OCI-LY7 (cell line): ENCODE measurements around the gene TSHZ2.

Experiments used
- CTCF ChIP-seq: fragments of 200-600 bp; sonication (generic); conservative IDR thresholded peaks from 2 replicates; pipeline ENCODE4 v1.5.1; 2014; ENCODE audit warnings: mild to moderate bottlenecking, antibody characterized with exemption, low read length, moderate library complexity, mixed read lengths
- EZH2phosphoT487 ChIP-seq: fragments of 200-600 bp; sonication (generic); IDR thresholded peaks from 2 replicates; pipeline ENCODE4 v1.6.1; 2018; ENCODE audit warnings: low read depth, borderline replicate concordance, mild to moderate bottlenecking, mixed run types, antibody characterized with exemption, low read length, moderate library complexity, mixed read lengths

GRCh38 chr20:53342429-53342828, 370.3 kb downstream of the TSHZ2 start:
- TF ChIP-seq CTCF (no peak), EZH2phosphoT487 (no peak)
